H9 (cell line): ENCODE measurements around the gene WDR59. TPM values are rescaled to one million over a fixed set of nuclear protein-coding genes. Genes with fewer than 3 reads are reported as not detected.

Source experiments
- DNase-seq: peaks from one replicate; pipeline ENCODE4 v3.0.0-alpha.2; 2017
- H2AFZ ChIP-seq: one replicate; pipeline ENCODE4 v1.6.1; 2013; ENCODE audit warnings: mild to moderate bottlenecking, low read length, control low read depth, moderate library complexity
- H2AK5ac ChIP-seq: 2 replicates; pipeline ENCODE4 v1.6.1; 2013; ENCODE audit warnings: low read length, control low read depth, mixed read lengths; ENCODE audit not compliant: insufficient read length
- H2BK120ac ChIP-seq: one replicate; pipeline ENCODE4 v1.6.1; 2013; ENCODE audit warnings: low read depth, mild to moderate bottlenecking, low read length, control low read depth, inconsistent platforms; ENCODE audit not compliant: poor library complexity, severe bottlenecking
- H2BK12ac ChIP-seq: 2 replicates; pipeline ENCODE4 v1.6.1; 2013; ENCODE audit warnings: low read length, control low read depth, mixed read lengths, low read depth; ENCODE audit not compliant: insufficient read length
- H2BK15ac ChIP-seq: 2 replicates; pipeline ENCODE4 v1.6.1; 2013; ENCODE audit warnings: low read depth, low read length, control low read depth
- H2BK20ac ChIP-seq: one replicate; pipeline ENCODE4 v1.6.1; 2013; ENCODE audit warnings: low read depth, mild to moderate bottlenecking, low read length, control low read depth, inconsistent platforms; ENCODE audit not compliant: poor library complexity, severe bottlenecking
- H2BK5ac ChIP-seq: 2 replicates; pipeline ENCODE4 v1.6.1; 2013; ENCODE audit warnings: low read length, control low read depth, mixed read lengths; ENCODE audit not compliant: insufficient read length
- H3K14ac ChIP-seq: 2 replicates; pipeline ENCODE4 v1.6.1; 2013; ENCODE audit warnings: low read length, control low read depth; ENCODE audit not compliant: insufficient read depth
- H3K18ac ChIP-seq: 2 replicates; pipeline ENCODE4 v1.6.1; 2013; ENCODE audit warnings: low read depth, mild to moderate bottlenecking, mixed read lengths, low read length, control low read depth; ENCODE audit not compliant: insufficient read length
- H3K23ac ChIP-seq: 2 replicates; pipeline ENCODE4 v1.6.1; 2013; ENCODE audit warnings: low read length, control low read depth, mixed read lengths, low read depth; ENCODE audit not compliant: insufficient read length
- H3K23me2 ChIP-seq: 2 replicates; pipeline ENCODE4 v1.6.1; 2013; ENCODE audit warnings: low read depth, mild to moderate bottlenecking, mixed read lengths, low read length, control low read depth; ENCODE audit not compliant: insufficient read length, poor library complexity, severe bottlenecking
- H3K27ac ChIP-seq: 2 replicates; pipeline ENCODE4 v1.5.1; 2013; ENCODE audit warnings: low read length, control low read depth, mixed read lengths, low read depth; ENCODE audit not compliant: insufficient read length
- H3K27me3 ChIP-seq: 2 replicates; pipeline ENCODE4 v1.6.1; 2013; ENCODE audit warnings: low read length, control low read depth, inconsistent platforms; ENCODE audit not compliant: insufficient read depth
- H3K4ac ChIP-seq: 2 replicates; pipeline ENCODE4 v1.6.1; 2013; ENCODE audit warnings: low read depth, mild to moderate bottlenecking, control low read depth, inconsistent platforms, low read length, moderate library complexity
- H3K4me1 ChIP-seq: 2 replicates; pipeline ENCODE4 v1.6.1; 2013; ENCODE audit warnings: low read length, control low read depth, inconsistent platforms; ENCODE audit not compliant: insufficient read depth
- H3K4me2 ChIP-seq: 2 replicates; pipeline ENCODE4 v1.6.1; 2013; ENCODE audit warnings: low read length, control low read depth, mixed read lengths; ENCODE audit not compliant: insufficient read length, insufficient read depth
- H3K56ac ChIP-seq: 2 replicates; pipeline ENCODE4 v1.6.1; 2013; ENCODE audit warnings: low read depth, mild to moderate bottlenecking, mixed read lengths, low read length, control low read depth; ENCODE audit not compliant: insufficient read length
- H3K79me1 ChIP-seq: 2 replicates; pipeline ENCODE4 v1.6.1; 2013; ENCODE audit warnings: low read depth, mild to moderate bottlenecking, moderate library complexity, low read length, control low read depth, inconsistent platforms; ENCODE audit not compliant: insufficient read depth, poor library complexity, severe bottlenecking
- H3K79me2 ChIP-seq: 2 replicates; pipeline ENCODE4 v1.6.1; 2013; ENCODE audit warnings: low read length, control low read depth, inconsistent platforms; ENCODE audit not compliant: insufficient read depth
- H3K9ac ChIP-seq: 2 replicates; pipeline ENCODE4 v1.6.1; 2013; ENCODE audit warnings: low read length, control low read depth, mixed read lengths; ENCODE audit not compliant: insufficient read length; ENCODE audit errors: extremely low read depth
- H3K9me3 ChIP-seq: one replicate; pipeline ENCODE4 v1.6.1; 2013; ENCODE audit warnings: low read depth, low read length, inconsistent platforms; ENCODE audit not compliant: control insufficient read depth
- H3T11ph ChIP-seq: one replicate; pipeline ENCODE4 v1.6.1; 2013; ENCODE audit warnings: mild to moderate bottlenecking, low read length, control low read depth, inconsistent platforms
- H4K20me1 ChIP-seq: one replicate; pipeline ENCODE4 v1.6.1; 2013; ENCODE audit not compliant: control insufficient read depth, insufficient read length, insufficient read depth
- H4K5ac ChIP-seq: 2 replicates; pipeline ENCODE4 v1.6.1; 2013; ENCODE audit warnings: low read depth, mild to moderate bottlenecking, mixed read lengths, low read length, control low read depth; ENCODE audit not compliant: insufficient read length
- H4K8ac ChIP-seq: replicated peaks from 2 replicates; pipeline ENCODE4 v1.6.1; 2013; ENCODE audit warnings: low read length, control low read depth, mixed read lengths, low read depth; ENCODE audit not compliant: insufficient read length
- H4K91ac ChIP-seq: 2 replicates; pipeline ENCODE4 v1.6.1; 2013; ENCODE audit warnings: low read depth, mild to moderate bottlenecking, moderate library complexity, mixed read lengths, low read length, control low read depth; ENCODE audit not compliant: insufficient read length
- H3K27ac Mint-ChIP-seq, 3 experiments: 2 replicates in 2 of 3; 3 replicates in 1 of 3; pipeline ENCODE4 v1.8.0; 2020 to 2021; ENCODE audit warnings: mixed read lengths in 3 of 3, mild to moderate bottlenecking in 1 of 3, moderate library complexity in 1 of 3
- H3K27me3 Mint-ChIP-seq: 2 replicates; pipeline ENCODE4 v1.8.0; 2021; ENCODE audit warnings: low read depth, mild to moderate bottlenecking, moderate library complexity, mixed read lengths
- H3K36me3 Mint-ChIP-seq, 3 experiments: 2 replicates in 2 of 3; 3 replicates in 1 of 3; pipeline ENCODE4 v1.8.0; 2020 to 2021; ENCODE audit warnings: low read depth in 3 of 3, mixed read lengths in 3 of 3; ENCODE audit not compliant: insufficient read depth in 1 of 3
- H3K4me1 Mint-ChIP-seq, 2 experiments: 2 replicates each; pipeline ENCODE4 v1.8.0; 2020; ENCODE audit warnings: mixed read lengths in 2 of 2
- H3K4me3 Mint-ChIP-seq, 2 experiments: 2 replicates in 1 of 2; 3 replicates in 1 of 2; pipeline ENCODE4 v1.8.0; 2020 to 2021; ENCODE audit warnings: mild to moderate bottlenecking in 2 of 2, mixed read lengths in 2 of 2, moderate library complexity in 1 of 2
- H3K9me3 Mint-ChIP-seq, 2 experiments: 2 replicates in 1 of 2; 3 replicates in 1 of 2; pipeline ENCODE4 v1.8.0; 2020; ENCODE audit warnings: mild to moderate bottlenecking in 2 of 2, mixed read lengths in 2 of 2, moderate library complexity in 1 of 2
- WGBS: extraction: QIAGEN DNeasy Blood & Tissue Kit; methylation state at CpG from one replicate; pipeline ENCODE4 v1.1.7; 2013; ENCODE audit warnings: missing lambda C conversion rate, low lambda C conversion rate, mixed read lengths; ENCODE audit not compliant: insufficient read length; ENCODE audit errors: extremely low coverage; 5-methylcytosine and 5-hydroxymethylcytosine counted together
- total RNA-seq: library from RNA; stranded (reverse); gene quantifications from 2 replicates; pipeline ENCODE4 v1.2.1, GENCODE V29; 2021
- TF ChIP-seq, protein P1 (sequence below): fragments of 200-600 bp; sonication (generic); conservative IDR thresholded peaks from 3 replicates; pipeline ENCODE4 v1.8.0; 2021; ENCODE audit warnings: antibody characterized with exemption, mild to moderate bottlenecking

WDR59 gene
- total RNA-seq, 1 experiment from 2014 or later = 97.5 TPM

DNA sequence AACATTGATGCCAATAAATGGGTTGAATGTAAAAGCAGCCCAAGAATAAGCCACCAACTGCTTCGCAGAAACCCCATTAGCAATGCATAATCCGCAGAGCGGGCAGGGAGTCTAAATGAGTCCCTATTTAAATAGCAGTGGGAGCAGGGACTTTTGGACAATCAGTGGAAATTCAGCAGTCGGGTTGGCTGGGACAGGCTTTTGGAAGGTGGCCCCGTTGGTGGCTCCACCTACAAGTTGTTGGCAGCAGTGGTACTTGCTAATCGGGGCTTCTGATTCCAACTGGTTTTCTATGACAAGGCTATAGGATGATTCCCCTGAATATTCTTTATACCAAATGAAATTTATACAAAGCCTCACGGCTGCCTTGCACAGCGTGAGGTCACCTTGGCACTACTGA, 86.3 kb downstream of the WDR59 start:
- no peaks in the 10 kb centered on the region for H3K9me3 ChIP-seq
- no peak overlapping the region for H3K27ac ChIP-seq
- H3K14ac ChIP-seq = no peak overlapping the region
- H3K27me3 ChIP-seq = no peaks in the 10 kb centered on the region
- DNase-seq = no peak
- no peaks in the 10 kb centered on the region for H4K20me1 ChIP-seq
- TF ChIP-seq, protein P1, sequence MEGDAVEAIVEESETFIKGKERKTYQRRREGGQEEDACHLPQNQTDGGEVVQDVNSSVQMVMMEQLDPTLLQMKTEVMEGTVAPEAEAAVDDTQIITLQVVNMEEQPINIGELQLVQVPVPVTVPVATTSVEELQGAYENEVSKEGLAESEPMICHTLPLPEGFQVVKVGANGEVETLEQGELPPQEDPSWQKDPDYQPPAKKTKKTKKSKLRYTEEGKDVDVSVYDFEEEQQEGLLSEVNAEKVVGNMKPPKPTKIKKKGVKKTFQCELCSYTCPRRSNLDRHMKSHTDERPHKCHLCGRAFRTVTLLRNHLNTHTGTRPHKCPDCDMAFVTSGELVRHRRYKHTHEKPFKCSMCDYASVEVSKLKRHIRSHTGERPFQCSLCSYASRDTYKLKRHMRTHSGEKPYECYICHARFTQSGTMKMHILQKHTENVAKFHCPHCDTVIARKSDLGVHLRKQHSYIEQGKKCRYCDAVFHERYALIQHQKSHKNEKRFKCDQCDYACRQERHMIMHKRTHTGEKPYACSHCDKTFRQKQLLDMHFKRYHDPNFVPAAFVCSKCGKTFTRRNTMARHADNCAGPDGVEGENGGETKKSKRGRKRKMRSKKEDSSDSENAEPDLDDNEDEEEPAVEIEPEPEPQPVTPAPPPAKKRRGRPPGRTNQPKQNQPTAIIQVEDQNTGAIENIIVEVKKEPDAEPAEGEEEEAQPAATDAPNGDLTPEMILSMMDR = no peak
- H3K4ac ChIP-seq = no peak overlapping the region
- H2AFZ ChIP-seq = no peak overlapping the region
- no peaks in the 10 kb centered on the region for H3K79me1 ChIP-seq
- H2AK5ac ChIP-seq = no peak overlapping the region
- no peak overlapping the region for H2BK20ac ChIP-seq
- no peak overlapping the region for H2BK5ac ChIP-seq
- H3K56ac ChIP-seq = no peak overlapping the region
- H2BK120ac ChIP-seq = no peak overlapping the region
- no peak overlapping the region for H3K27ac Mint-ChIP-seq
- H3K23ac ChIP-seq = no peak overlapping the region
- H4K91ac ChIP-seq = no peak overlapping the region
- no peak overlapping the region for H2BK15ac ChIP-seq
- no peak overlapping the region for H3K4me2 ChIP-seq
- H3K9me3 Mint-ChIP-seq = no peaks in the 10 kb centered on the region
- no peaks in the 10 kb centered on the region for H3K79me2 ChIP-seq
- H4K8ac ChIP-seq = no peak overlapping the region
- H3K27me3 Mint-ChIP-seq = no peaks in the 10 kb centered on the region
- no peak overlapping the region for H4K5ac ChIP-seq
- H3K4me3 Mint-ChIP-seq = no peak overlapping the region
- peaks cover 7 to 49% (median 23%) of the 10 kb centered on the region in 3 experiments for H3K36me3 Mint-ChIP-seq
- H2BK12ac ChIP-seq = no peak overlapping the region
- H3K4me1 ChIP-seq = no peaks in the 10 kb centered on the region
- H3K9ac ChIP-seq = no peak overlapping the region
- H3T11ph ChIP-seq = no peak overlapping the region
- H3K4me1 Mint-ChIP-seq = peaks cover 16 to 18% of the 10 kb centered on the region in 2 experiments
- no peaks in the 10 kb centered on the region for H3K23me2 ChIP-seq
- no peak overlapping the region for H3K18ac ChIP-seq
- no CpG with 5 or more reads among the region's 8 CpGs for WGBS
